ENCODE data around the gene NUMBL.

GRCh38 chr19:40709817-40710216 lies 19.4 kb upstream of the NUMBL start:
- TF ChIP-seq POLR2AphosphoS5 (IDR thresholded peaks at IDR 0.05; ENCODE audit: borderline replicate concordance, low read depth, low read length) (no peak), EZH2 (IDR thresholded peaks at IDR 0.05) (no peak)
